GM18873 (cell line): Measurements from ENCODE around the gene BRD1.
"Not testable (repeated sequence)": the region's sequence is repeated elsewhere in the genome, so short reads cannot be mapped to it uniquely, and the experiment has no call there.

ENCODE experiments used
- ATAC-seq: cut with Tn5 transposase; IDR thresholded peaks from one replicate; pipeline ENCODE4 v1.9.1; 2021; ENCODE audit warnings: mild to moderate bottlenecking, moderate library complexity, moderate number of reproducible peaks; ENCODE audit not compliant: unreplicated experiment, low FRiP score

The BRD1 gene

DNA sequence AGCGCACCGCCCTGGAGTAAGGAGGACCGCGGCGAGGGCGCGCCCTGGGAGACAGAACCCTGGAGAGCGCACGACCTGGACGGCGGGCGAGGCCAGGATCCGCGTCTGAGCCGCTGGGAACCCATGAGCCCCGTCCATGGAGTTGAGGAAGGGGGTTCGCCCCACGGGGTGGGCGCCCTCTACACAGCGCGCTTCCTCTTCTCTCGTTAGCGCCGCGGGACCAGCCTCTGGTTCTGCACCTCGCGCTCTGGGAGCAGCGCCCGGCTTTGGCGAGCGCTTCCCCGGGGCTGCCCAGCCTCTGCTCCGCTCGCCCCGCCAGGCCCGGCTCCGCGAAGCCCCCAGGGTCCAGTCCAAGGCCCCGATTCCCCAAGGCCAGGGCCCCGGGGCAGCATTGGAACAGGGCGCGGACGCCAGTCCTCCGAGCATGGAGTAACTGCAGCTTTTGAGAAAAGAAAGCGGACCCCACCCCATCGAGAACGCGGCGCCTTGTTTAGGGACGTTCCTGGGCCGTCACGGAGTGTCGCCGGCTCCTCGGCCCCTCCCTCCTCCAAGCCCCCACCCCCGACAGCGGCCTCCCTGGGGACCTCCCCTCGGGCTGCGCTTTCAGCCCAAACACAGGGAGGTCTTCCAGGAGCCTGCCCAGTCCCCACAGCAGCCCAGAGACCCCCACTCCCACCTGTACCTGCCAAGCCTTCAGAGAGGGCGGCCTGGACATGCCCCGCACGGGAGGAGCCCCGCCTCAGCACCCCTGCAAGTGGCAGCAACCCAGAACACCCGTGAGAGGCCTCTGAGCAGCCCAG lies 56.2 kb downstream of the BRD1 start:
- ATAC-seq: no peak

GRCh38 chr22:49770547-49771265 lies 57.0 kb downstream of the BRD1 start:
- no peak for ATAC-seq

DNA sequence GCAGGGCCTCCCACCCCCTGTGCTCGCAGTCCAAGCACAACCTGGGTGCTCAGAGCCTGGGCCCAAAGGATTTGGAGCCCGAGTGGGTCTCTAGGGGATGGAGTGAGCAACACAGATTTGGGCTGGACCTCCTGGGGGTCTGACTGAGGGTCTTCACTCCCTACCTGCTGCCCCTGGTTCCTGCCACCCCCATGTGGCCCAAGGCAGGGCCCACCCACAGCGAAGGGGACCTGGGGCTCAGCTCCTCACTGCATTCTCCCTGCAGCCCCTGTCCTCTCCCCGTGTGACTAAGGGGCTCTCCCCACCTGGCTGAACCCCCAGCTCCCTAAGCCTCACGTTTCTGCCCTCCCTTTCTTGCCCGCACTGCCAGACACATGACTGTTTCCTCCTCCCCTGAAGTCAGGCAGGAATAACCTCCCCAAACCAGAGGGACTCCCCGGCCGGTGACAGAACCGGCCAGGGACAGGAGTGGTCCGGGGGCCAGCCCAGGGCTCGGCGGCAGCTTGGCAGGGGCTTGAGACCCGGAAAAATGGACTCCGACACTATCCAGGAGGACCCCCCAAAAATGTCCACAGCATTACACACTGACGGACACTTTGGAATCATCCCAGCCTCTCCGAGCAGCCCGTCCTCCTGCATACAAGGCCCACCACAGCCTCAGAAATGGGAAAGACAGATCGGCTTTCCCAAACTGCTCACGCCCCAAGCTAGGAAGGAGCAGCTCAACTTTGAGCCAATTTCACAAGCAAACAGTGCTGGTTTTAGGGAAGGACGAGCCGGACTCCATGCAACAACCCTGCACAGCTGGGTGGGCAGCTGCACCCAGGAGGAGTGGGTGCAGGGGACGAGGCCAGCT lies 57.8 kb downstream of the BRD1 start:
- no peak for ATAC-seq

DNA sequence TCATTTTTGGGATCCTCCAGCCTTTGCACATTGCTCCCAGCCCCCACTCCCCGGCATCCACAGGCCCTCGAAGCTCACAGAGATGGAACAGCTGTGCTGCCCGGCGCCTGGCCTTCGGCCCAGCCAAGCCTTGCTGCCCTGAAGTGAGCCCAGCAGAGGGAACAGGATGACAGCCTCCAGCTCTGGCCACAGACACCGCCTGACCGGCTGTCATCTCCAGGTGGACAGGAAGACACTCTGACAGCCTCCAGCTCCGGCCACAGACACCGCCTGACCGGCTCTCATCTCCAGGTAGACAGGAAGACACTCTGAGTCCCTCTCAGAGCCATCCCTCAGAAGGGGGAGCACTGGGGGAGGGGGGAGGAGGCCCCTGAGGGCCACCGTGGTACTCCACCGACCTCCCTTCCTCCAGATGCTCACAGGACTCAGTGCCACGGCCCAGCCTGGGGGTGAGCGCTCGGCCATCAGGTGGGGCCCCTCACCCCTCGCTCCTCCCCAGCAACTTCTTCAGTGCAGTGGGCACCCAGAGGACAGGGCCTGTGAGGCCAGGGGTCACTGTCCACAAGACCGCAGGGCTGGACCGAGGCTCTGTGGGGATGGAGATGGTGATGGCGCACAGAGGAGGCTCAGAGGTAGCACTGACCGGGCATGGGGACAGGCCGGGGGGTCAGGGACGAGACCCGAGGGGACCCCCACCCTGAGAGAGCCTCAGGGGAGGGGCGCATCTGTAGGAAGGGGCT lies 58.6 kb downstream of the BRD1 start:
- ATAC-seq: no peak

- no peak for ATAC-seq
These were observed 59.4 kb downstream of the BRD1 start for GRCh38 chr22:49768077-49768910.

DNA sequence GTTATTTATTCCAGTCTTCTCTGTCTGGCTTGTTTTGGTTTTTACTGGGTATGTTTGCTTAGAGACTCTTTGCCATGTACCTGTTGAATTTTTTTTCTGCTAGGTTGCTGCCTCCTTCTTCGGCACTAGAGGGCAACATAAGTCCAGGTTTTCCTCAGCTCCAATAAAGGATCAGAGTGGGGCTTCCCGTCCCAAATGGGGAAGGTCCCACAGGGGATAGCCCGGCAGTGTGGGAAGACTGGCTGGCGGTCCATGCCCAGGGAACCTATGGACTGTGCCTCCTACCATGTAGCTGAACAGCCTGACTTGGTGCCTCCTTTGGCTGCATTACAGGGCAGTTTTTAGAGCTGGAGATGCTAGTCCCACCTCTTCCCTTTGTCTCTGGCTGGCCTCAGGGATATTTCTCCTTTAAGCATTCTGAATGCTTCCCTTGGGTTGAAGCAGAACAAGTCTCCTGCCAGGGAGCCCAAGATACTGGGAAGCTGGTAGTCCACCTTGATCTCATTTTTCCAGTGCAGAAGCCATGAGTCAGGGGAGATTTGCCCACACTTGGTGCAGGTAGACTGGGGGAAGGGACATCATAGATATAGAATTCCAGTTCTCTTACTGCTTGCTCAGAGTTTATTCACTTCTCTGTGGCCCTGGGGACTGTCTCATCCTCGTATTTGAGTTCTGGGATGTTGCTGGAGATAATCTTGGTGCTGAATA lies 60.2 kb downstream of the BRD1 start:
- no peak for ATAC-seq

DNA sequence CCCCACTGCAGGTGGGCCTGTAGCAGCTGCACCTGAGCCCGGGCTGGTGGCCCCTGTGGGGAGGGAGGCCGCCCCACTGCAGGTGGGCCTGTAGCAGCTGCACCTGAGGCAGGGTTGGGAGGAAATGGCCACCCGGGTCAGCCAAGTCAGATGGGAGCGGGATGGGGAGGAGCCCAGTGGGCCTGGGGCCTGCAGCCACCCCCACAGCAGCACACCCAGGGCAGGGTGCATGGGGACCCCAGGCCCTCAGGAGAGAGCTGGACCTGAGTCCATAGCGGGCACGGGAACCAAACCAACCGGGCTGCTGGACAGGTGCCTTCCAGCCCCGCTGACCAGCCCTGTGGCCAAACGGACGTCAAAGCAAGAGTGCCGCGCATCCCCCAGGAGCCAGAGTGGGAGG lies 61.7 kb downstream of the BRD1 start:
- ATAC-seq: no peak

GRCh38 chr22:49765091-49765771 lies 62.4 kb downstream of the BRD1 start:
- no peak for ATAC-seq

GRCh38 chr22:49764127-49764581 lies 63.5 kb downstream of the BRD1 start:
- no peak for ATAC-seq

- ATAC-seq: no peak
These were observed 64.0 kb downstream of the BRD1 start for GRCh38 chr22:49763696-49764095.

- ATAC-seq: no peak
These were observed 64.5 kb downstream of the BRD1 start for GRCh38 chr22:49763138-49763537.

DNA sequence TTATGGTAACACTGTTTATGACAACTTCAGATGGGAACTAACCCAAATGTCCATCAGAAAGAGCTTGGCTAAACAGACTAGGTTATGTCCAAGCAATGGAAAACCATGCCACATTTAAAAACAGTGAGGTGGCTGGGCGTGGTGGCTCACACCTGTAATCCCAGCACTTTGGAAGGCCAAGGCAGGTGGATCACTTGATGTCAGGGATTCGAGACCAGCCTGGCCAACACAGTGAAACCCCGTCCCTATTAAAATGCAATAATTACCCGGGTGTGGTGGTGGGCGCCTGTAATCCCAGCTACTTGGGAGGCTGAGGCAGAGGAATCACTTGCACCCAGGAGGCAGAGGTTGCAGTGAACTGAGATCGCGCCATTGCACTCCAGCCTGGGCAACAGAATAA lies 65.1 kb downstream of the BRD1 start:
- ATAC-seq: not testable (repeated sequence)

DNA sequence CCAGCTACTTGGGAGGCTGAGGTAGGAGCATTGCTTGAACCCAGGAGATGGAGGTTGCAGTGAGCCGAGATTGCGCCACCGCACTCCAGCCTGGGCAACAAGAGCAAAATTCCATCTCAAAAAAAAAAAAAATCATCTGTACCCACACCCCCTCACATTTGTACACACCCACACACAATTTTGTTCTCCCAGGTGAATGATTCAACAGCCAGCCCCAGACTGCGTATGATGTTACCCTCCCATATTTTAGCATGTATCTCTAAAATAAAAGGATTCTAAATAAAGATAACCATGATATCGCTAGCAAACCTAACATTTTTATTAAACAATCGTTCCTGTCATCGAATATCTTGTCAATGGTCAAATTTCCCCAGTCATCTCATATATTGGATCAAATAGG lies 65.8 kb downstream of the BRD1 start:
- no peak for ATAC-seq

DNA sequence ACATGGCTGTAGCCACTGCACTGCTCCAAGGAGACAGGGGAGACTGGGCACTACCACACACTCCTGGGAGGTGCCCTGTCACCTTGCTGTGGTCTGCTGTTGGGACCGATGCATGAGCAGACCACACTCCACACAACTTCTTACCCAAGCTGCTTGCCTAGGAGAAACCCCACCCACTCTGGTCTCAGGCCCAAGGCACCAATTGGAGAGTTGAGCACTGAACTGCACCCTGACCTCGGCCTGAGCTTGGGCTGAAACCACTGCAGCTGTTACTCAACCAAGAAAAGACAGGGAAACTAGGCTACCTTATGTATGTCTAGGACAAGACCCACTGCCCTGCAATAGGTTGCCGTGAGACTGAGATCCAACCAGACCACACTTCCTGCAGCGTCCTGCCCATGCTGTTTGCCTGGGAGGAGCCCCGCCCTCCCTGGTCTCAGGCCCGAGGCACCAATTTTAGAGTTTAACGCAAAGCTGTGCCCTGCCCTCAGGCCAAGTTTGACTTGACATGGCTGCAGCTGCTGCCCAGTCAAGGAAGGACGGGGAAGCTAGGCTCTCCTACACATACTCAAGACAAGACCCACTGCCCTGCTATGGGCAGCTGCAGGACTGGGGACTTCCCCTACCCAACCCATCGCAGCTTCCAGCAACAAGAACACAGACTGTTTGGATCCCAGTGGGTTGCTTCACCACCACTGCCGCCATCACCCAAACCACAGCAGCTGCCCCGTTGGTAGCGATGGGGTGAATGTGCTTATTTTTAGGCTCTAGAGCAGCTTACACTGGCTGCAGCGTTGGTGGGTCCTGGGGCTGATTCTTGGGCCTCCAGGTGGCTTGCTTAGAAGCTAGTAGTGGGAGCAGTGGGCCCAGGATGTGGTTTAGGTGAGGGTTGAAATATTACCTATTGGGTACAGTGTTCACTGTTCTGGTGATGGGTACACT lies 66.8 kb downstream of the BRD1 start:
- ATAC-seq: peak; percentile 50

DNA sequence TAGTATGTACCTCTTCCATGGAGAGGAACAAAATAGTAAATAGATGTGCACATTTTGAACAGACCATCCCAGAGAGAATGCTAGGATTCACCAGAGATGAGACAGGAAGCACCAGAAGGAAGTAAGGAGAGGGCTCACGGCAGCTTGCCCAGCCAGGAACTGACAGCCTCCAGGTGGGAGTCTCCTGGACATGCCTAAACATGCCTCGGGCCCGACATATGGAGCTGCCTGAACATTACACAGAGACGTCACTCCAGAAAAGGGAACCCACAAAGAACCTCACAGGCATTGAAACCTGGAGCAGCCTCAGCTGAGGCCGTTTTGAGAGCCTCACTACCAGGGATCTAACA lies 67.4 kb downstream of the BRD1 start:
- ATAC-seq: no peak

DNA sequence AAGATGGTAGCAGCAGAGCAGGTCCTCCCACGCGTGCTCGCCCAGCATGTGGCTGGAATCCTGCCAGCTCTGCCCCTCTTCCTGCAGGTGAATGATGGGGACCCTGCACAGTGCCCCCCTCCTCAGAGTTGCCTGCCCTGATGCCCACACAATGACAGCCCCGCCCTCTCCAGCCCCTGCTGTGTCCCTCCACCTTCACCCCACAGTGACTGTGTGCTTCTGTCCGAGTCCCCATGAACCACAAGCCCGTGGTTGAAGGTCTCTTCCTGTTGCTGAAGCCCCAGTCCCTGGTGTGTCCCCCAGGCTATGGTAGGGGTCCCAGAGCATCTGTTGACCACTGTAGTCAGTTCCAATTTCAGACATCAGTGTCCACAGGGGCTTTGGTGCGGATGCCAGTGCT lies 71.0 kb downstream of the BRD1 start:
- ATAC-seq: no peak

- ATAC-seq: no peak
These were observed 71.5 kb downstream of the BRD1 start for GRCh38 chr22:49756201-49756600.
